Left forelimb (tissue), 1 donor: Measurements from ENCODE around the gene MICOS13.

Experiments used
- DNase-seq: peaks from one replicate; pipeline ENCODE4 v3.0.0-alpha.2; 2018; ENCODE audit warnings: low spot score

The MICOS13 gene

DNA sequence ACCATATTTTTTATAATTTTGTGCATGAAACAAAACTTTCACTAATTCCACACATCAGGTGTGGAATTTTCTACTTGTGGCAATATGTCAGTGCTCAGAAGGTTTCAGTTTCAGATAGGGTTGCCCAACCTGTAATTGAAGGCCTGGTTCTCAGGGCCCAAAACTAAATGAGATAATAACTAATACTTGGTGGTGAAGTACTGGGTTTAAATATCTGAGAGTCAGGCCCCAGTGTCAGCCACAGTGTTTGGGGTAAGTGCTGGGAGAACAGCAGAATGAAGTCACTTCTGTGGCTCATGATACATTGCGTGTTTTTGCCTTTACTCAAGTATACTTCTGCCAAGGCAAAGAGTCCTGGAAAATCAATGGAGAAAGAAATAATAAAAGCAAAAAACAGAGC, 51.9 kb downstream of the MICOS13 start:
- no peak for DNase-seq
